GM11168 (cell line): ENCODE data around the gene CLIC1.
"Not testable (repeated sequence)": the region's sequence is repeated elsewhere in the genome, so short reads cannot be mapped to it uniquely, and the experiment has no call there.

Experiments
- in situ Hi-C: fragments of 300-500 bp; cut with MboI; formaldehyde crosslinking; loops from one replicate; pipeline ENCODE4 v1.12.0; 2022; ENCODE audit warnings: low sequenced_read_pairs; ENCODE audit not compliant: unreplicated experiment

CLIC1 gene

DNA sequence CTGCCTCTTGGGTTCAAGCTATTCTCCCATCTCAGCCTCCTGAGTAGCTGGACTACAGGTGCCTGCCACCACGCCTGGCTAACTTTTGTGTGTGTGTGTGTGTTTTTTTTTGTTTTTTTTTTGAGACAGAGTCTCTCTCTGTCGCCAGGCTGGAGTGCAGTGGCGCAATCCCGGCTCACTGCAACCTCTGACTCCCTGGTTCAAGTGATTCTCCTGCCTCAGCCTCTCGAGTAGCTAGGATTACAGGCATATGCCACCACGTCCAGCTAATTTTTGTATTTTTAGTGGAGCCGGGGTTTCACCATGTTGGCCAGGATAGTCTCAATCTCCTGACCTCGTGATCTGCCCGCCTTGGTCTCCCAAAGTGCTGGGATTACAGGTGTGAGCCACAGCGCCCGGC lies 27.2 kb downstream of the CLIC1 start:
- in situ Hi-C loops = not testable (repeated sequence)

DNA sequence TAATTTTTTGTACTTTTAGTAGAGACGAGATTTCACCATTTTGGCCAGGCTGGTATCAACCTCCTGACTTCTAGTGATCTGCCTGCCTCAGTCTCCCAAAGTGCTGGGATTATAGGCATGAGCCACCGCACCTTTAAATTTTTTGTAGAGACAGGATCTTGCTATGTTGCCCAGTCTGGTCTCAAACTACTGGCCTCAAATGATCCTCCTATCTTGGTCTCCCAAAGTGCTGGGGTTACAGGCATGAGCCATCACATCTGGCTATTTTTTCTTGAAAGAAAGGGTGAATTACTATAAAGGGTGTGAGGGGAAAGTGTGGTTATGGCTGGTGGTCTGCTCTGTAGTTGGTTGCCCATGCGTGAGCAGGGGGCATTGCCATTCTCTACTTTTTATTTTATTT lies 28.1 kb downstream of the CLIC1 start:
- in situ Hi-C loops = no loop called here

DNA sequence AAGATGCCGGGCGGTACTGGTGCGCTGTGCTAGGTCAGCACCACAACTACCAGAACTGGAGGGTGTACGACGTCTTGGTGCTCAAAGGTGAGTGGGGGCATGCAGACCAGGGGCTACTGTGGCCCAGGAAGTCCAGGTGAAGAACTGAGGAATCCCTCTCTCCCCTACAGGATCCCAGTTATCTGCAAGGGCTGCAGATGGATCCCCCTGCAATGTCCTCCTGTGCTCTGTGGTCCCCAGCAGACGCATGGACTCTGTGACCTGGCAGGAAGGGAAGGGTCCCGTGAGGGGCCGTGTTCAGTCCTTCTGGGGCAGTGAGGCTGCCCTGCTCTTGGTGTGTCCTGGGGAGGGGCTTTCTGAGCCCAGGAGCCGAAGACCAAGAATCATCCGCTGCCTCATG lies 28.6 kb downstream of the CLIC1 start:
- in situ Hi-C loops = no loop called here

DNA sequence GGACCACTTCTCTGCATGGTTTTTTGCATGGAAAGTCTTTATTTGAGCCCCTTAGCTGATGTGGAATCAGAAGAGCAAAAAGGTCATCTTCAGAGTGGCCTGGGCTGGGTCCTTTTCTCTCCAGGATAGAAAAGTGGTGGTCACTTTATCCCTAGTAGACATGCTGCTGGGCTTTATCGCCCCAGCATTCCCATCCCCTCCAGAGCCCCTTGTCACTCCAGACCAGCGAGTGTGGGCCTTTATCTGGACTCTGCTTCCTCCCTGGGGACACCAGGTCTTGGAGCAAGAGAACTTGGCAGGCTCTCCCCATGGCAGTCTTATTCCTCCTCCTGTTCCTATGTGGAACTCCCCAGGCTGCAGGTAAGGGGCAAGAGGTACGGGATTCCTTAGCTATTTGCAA lies 29.7 kb downstream of the CLIC1 start, which contains the start of gene LY6G6F:
TSS of gene LY6G6F (plus strand) at position 268 of the 400 bp plus-strand sequence. CDS start at position 309, 41 bp downstream.
- in situ Hi-C loops = no loop called here

DNA sequence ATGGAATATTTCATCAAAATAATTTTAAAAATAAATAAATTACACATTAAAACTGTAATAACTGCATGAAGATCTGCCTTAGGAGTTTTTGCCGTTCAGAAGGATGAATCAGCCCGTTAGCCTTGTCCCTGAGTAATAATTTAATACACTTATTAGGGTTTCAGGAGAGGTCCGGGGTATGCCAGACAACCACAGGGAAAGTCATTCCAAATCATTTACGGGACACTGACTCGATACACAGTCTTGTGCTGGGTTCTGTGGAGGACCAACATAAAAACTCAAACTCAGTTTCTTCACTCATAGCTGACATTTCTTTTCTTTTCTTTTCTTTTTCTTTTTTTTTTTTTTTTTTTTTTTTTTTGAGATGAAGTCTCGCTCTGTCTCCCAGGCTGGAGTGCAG lies 30.4 kb downstream of the CLIC1 start:
- in situ Hi-C loops = no loop called here

DNA sequence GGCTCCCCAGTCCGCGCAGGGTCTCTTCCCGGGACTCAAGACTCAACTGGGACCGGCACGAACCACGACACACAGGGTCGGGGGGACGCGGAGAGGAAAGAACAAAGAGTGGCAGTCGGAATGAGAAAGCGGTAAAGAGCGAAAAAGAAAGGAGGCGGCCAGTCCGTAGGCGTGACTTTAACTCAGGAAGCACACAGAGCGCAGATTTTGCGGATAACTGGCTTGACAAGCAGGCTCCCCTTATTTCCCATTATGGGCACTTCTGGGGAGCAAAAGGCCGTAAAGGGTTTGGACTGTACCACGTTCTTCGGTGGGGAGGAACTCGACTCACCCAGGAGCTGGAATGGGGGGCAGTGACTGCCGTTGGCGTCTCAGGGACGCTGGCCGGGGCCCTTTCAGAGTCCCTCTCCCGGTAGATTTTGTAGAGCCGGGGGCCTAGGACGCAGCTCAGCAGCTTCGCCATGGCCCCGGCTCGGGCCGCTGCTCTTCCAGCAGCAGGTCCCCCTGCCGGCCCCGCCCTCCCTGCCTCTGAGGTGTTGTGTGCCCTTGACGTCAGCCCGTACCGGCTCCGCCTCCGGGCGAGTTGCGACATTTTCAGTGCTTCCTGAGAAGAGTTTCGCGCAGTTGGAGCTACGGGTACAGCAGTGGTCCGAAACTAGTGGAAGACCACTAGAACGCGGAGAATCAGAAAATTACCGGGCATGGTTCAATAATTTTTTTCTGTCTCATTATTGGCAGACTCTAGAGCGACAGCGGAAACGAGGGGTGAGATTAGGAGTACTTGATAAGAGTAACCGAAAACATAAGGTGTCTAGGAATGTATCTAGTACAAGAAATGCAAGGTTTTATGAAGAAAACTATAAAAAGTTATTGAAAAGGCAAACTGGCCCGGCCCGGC lies 33.3 kb downstream of the CLIC1 start, which contains the start of gene ABHD16A:
TSS of gene ABHD16A (minus strand) at position 506 of the 898 bp plus-strand sequence. CDS start at position 463, 43 bp downstream.
- in situ Hi-C loops = no loop called here

DNA sequence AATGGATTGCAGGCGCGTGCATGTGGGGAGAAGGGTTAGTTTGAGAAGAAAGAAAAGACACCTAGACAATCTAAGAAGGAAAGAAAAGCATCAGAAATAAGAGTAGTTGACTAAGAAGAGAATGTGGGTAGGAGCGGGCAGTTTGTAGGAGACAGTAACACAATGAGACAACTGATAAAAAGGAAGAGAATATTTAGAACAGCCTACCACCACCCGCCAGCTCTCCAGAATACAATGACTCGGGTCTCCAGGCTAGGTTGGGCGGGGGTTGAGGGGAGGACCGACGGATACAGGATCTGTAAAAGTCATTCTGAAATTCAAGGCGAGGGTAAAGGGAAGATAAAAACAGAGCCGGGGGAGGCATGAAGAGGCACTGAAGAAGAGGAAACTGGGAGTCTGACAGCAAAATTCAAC lies 33.9 kb downstream of the CLIC1 start:
- in situ Hi-C loops = no loop called here

DNA sequence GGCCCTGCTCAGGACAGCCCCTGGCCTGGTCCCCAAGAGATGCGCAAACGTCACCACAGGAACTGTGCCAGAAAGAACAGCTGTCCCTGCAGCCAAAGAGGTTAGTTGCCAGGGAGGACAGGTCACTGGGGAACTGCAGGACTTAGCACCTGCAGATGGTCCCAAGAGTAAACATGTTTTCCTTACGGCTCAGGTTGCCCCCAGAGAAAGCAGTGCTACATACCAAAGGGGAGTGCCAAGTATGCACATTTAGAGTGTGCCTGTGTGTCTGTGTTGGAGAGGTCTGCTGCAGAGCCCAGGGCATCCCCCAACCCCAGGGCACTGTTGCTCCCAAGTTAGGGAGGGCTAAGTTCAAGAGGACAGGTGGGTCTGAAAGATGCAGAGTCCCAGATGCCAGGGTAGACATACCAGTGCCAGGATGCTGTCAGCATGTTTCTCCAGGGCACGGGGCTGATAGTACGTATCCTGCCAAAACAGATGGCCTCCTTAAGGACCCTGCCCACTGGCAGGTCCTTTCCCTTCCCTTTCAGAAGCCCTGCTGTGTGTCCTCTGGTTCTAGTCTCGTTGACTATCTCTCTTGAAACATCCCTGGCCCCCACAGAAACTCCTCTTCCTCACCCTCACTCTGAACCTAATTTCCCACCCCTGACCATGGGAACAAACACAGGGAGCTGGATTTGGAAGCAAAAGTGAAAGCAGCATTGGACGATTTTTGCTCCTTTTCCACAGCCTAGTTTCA lies 34.5 kb downstream of the CLIC1 start:
- in situ Hi-C loops = no loop called here

DNA sequence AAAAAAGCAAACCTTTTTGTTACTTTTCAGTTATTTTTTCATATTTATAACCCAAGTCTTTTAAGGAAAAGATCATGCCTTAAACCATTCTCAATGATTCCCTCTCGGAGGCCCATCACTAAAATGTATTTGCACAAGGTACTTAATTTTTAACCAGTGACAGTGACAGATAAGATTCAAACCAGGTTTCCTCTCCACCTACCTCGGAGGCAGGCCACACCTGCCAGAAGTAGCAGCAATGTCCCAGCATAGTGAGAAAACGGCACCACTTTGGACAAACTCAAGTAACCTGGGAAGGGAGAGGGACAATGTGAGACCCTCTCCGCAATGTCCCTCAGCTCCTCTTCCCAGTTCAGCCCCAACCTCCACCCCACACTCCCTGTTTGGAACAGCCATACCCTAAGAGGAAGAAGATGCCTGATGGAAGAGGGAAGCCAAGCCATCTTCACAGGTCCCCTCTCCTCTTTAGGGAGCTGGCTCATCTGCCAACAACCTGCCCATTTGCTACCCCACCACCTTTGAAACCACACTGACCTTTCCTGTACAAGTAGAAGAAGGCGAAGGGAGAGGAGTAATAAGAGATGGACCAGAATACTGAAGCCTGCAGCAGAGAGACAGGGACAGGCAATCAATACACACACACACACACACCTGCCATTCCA lies 35.5 kb downstream of the CLIC1 start:
- in situ Hi-C loops = no loop called here

DNA sequence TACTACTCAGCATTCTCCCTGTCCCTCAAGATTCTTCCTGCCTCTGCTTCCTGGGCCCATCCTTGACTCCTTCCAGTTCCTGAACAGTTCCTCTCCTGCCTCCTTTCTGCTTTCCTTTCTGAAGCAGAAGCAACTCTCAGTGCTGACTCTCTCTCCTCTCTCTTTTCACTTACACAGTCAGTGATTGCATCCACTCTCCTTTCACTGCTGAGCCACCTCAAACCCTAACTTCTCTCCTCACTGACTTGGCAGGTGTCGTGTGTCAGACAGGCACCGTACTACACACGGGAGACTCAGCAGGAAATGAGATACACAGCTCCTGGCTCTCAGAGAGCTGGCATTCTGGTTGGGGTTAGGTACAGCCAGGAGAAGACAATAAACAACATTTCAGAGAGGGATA lies 38.8 kb downstream of the CLIC1 start:
- in situ Hi-C loops = no loop called here

DNA sequence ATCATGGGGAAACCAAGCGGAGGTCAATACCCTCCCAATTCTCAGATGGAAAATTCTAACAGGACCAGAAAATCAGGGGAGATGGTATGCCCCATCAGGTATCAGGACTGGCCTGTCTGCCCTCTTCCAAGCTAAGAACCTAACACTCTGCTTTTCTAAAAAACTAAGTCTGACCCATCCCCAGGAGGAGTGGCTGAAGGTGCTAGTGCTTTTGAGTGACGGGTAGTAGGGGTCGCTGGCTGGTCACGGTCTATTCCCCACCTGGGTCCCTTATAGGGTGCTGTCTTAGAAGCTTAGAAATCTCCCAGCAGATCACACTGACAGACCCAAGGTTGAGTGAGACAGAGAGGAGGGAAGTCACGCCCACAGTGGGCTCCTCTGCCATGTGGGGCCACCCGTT lies 42.8 kb downstream of the CLIC1 start:
- in situ Hi-C loops = no loop called here

DNA sequence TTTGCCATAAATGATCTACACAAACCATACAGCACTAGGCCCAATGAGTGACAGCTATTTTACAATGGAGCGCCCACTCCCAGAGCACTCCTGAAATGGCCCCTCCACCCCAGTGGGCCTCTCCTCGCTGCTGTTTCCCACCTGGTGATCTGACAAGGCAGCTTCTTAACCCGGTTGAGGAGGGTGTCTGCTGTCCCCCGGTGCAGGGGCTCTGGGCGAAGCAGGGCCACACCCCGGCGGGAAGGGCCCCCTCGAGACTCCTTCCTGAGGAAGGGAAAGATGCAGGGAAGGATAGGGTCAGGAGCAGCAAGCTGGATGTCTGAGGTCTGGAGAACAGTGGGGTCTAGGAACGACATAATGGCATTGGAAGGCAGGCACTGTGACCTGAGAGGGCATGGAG lies 43.4 kb downstream of the CLIC1 start:
- in situ Hi-C loops = no loop called here

DNA sequence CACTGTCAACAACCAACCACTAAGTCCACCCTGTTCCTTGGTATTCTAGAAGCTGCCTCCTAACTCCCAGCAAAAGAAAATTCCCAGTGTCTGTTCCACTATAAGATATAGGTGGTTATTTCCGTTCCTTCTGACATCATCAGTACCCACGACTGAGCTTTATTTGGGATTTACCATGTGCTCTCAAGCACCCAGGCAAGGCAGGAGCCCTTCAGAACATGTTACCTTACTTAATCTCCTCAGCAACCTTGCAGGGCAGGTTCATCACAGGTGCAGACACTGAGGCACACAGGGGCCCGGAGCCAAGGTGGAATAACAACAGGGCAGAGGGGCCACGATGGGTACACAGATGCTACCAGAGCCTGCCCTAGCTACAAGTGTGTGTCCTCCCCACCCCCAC lies 44.0 kb downstream of the CLIC1 start:
- in situ Hi-C loops = no loop called here

DNA sequence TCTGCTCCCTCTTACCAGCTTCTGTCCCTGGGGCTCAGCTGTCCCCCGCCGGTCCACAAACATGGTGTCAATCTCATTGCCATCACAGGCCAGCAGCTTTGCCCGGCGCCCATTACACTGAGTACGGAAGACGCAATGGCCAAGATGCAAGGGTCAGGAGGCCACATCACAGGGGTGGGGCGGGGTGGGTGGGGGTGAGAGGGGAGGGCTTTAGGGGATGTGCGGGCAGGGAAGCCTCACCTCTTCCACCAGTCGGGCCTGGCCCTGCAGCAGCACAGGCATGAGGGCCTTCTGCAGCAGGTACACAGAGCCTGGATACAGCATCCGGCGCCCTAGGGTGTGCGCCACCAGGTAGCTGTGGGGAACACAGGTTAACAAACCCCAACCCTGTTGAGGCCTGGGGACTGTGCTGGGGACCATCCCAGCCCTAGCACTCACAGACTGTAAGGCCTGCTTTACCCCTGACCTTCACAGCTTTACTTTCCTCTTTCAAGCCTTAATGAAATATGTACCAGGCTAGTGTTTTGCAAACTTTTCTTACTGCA lies 44.7 kb downstream of the CLIC1 start:
- in situ Hi-C loops = no loop called here

DNA sequence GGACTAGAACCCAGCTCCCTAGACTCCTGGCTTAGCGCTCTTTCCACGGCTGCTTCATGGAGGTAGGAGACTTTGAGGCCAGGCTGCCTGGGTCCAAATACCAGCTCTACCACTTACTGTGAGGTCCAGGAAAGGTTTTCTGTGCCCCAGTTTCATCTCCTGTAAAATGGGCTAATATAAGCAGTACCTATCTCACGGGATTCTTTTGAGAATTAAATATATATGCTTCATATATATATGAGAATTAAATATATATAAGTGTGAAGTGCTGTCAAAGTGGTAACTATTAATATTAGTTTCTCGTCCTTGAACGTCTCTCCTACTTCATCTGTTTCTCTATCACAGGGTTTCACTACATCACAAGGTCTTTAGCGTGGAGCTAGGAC lies 45.3 kb downstream of the CLIC1 start:
- in situ Hi-C loops = no loop called here

DNA sequence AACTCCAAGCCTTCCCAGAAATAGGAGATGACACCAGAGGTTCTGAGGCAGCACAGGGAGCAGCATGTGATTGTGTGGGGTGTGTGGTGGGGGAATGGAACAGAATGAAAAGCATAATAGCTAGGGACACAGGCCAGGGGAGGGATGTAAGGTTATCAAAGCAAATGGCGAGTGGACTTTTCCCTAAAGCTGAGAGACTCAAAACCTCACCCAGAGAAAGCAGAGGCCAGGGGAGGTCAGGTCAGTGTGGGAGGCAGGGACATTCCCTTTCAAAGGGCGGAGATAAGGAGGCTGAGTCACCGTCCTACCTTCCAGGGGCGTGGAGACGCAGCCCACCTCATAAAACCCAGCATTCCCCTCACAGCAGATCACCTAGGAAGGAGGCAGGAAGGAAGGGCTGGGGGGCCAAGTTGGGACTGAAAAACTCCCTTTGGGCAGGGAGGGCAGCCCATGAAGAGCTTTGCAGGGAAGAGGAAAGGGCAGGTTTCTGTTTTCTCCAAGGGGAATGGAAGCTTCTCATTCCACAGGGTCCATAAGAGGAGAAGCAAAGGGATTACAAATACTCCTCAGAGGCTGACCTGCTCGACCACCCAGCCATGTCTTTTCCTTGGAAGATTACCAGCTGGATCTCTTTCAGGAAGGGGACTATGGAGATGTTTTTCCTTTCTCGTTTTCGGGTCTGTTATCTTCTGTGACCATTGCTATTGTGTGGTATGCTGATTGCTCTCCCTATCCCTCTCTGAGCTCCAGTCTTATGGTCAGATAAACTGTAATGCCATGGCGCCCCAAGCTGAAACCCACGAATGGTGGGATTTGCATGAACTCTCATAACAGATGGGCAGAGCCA lies 45.9 kb downstream of the CLIC1 start:
- in situ Hi-C loops = no loop called here

DNA sequence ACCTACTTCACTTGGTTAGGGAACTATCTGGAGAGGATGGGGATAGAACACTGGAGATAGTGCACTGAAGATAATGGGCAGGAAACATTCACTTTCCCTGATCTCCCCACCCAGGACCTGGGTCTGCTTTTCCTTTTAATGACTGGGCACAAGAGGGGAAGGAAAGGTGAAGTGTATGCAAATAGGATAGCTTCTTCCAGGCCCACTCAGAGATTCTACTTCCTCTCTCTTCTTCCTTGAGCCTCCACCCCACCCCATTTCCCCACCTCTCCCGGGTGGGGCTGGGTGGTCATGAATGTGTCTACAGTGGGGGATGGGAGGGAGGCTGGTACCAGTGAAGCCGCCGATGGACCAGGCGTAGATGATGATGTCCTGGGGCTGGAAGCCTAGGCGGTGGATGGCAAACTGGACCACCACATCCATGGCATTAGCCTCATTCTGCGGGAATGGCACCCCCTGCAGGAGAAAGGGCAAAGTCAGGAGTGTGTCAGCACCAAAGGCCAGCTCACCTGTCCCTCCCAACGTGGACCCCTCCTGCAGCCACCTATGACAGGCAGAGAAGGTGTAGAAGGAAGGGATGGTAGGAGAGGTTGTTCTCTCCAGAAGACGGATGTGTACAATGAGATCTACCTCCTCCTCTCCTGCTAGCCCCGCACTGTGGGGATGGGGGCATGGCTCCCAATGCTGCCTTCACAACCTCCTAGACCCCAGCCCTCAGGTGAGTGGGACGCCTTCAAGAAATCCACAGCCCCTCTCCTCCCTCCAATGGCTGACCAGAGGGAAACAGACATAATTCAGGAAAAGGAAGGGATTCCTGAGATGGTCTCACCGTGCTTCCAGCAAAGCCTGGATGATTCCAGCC lies 46.9 kb downstream of the CLIC1 start:
- in situ Hi-C loops = loop anchor here (10.0 kb wide), 1 partner anchor 75 kb away; the partner anchor contains the start of gene SAPCD1

DNA sequence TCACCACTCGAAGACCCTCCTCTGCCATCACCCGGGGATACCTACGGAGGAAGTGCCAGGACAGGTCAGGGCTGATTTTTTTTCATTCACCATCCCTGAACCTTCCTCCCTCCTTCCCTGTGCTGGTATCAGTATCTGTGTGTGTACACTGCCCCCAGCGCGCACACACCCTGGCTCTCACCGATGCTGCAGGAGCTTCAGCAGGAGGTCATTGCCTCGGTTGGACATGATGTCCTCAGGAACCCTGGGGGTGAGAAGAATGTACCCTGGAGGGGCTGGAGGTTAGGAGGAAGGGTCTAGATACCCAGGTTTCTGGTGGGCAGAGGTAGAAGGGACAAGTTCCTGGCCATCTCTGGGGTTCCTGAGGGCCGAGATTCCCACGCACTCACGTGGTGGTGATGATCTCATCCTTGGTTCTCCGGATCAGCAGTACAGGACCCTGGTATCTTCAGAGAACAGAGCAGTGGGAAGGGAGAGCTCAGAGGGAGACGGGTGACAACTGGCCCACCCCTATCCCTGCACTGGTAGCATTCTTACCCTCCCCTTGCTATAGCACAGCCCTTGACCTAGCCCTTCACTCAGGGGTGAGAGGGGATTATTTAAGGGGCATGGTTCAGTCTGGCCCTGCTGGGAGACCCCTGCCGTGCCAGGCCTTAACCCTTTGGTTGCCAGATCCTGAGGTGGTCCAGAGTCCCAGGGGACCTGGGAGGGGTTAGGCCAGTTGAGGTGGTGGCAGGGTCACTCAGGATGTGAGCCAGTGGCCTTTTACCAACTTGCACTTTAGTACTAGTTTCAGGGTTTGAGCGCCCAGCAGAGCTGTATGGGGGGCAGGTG lies 48.3 kb downstream of the CLIC1 start:
- in situ Hi-C loops = loop anchor here (10.0 kb wide), 1 partner anchor 77 kb away; the partner anchor contains the start of gene SAPCD1
